GM19023 (cell line): Measurements from ENCODE around the gene COMMD2.
A peak's percentile ranks its signal among the peaks of the same experiment; 100 is the strongest.

Experiments
- ATAC-seq: cut with Tn5 transposase; IDR thresholded peaks from one replicate; pipeline ENCODE4 v1.9.1; 2021; ENCODE audit warnings: mild to moderate bottlenecking, moderate library complexity; ENCODE audit not compliant: unreplicated experiment

Gene COMMD2

GRCh38 chr3:149752051-149752787, at the start of gene COMMD2:
Gene COMMD2, minus strand, starts transcription at chr3:149752489. Its CDS starts 45 bp downstream, at chr3:149752444.
- ATAC-seq = peak; percentile 98

DNA sequence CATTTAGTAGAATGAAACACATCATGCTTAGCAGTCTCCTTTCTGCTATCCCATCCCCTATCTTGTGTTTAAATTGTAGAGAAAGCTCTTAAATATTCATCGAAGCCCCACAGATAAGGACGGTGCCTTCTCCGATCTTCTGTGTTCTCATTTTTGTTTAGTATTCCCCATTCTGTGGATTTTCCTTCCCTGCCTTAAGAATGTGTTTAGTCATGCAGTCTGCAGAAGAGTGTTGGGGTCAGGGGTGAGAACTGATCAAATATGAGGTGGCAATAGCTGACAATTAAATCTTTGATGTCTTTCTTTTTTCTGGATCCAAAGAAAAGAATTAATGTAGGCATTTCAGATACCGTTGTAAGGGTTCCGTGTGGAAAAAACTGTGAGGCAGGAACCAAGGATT, 49.4 kb upstream of the COMMD2 start:
- no peak for ATAC-seq

- ATAC-seq = no peak
Measured at GRCh38 chr3:149801195-149801594, 48.9 kb upstream of the COMMD2 start.

DNA sequence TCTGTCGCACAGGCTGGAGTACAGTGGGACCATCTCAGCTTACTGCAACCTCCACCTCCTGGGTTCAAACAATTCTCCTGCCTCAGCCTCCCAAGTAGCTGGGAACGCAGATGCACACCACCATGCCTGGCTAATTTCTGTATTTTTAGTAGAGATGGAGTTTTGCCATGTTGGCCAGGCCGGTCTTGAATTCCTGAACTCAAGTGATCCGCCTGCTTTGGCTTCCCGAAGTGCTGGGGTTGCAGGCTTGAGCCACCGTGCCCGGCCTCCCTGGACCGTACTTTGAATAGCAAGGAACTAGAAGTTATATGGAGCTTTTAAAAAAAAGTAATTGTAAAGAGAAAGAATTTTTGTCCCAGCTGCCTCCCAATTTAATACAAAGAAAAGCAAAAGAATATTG, 48.4 kb upstream of the COMMD2 start:
- ATAC-seq = no peak

DNA sequence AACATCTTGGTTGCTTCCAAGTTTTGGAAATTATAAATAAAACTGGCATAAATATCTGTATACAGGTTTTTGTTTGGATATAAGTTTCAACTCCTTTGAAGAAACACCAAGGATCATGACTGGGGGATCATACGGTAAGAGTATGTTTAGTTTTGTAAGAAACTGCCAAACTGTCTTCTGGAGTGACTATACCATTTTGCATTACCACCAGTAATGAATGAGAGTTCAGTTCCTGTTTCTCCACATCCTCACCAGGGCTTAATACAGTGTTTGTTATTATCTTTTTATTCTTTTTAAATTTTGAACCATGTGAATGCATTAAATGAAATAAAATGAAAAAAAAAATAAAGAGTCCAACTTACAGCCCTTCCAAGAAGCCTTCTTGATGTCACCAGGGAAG, 43.7 kb upstream of the COMMD2 start:
- ATAC-seq = no peak

GRCh38 chr3:149792452-149793270, 40.4 kb upstream of the COMMD2 start, which contains the start of gene ANKUB1:
Gene ANKUB1, minus strand, starts transcription at chr3:149792554. Its CDS starts 188 bp downstream, at chr3:149792366.
- ATAC-seq = no peak

GRCh38 chr3:149790698-149791097, 38.4 kb upstream of the COMMD2 start:
- ATAC-seq = no peak

GRCh38 chr3:149790268-149790667, 38.0 kb upstream of the COMMD2 start:
- ATAC-seq = no peak

DNA sequence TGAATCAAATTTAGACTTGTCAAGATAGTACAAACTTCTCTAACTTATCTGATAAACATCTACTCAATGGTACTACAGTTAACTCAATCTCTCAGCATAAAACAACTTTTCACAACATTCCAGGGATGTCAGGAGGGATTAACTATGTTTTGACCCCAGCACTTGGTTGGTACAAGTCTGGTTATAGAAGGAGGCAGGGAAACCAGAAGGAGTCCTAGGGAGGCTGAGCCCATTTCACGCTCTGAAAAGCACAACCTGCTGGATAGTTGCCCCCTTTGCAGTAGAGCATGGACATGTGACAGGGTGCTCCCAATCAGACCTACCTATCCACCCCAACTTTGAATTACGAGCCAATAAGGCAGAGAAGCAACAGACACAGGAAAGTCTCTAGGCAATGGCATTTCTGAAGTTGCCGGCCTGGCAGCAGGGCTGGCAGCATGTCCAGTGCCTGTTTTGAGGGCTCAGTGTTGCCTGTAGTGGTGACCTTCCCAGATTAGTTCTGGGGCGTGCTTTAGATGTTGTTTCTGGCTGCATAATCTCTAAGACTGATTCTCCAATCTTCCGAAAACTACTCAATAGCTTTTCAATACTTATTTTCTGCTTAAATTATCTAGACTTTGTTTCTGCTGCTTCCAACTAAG, 31.9 kb upstream of the COMMD2 start:
- no peak for ATAC-seq

DNA sequence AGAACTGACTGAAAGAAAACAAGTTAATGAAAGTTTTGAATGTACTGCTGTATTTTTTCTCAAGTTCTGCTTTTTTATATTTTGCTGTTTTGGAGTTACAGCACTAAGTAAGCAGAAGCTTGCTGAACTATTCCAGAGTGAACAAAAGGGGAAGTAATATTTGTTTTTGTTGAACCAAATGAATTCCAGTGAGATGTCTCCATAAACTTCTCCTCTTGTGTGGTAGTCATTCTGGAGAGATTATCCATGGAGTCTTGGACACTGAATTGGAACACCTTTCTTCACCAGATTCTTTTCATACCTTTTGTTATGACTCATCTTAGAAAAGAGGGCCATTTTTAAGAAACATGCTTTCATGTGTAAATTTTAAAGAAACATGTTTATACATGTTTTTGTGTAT, 31.3 kb upstream of the COMMD2 start:
- no peak for ATAC-seq

GRCh38 chr3:149781741-149782140, 29.5 kb upstream of the COMMD2 start:
- ATAC-seq = no peak

DNA sequence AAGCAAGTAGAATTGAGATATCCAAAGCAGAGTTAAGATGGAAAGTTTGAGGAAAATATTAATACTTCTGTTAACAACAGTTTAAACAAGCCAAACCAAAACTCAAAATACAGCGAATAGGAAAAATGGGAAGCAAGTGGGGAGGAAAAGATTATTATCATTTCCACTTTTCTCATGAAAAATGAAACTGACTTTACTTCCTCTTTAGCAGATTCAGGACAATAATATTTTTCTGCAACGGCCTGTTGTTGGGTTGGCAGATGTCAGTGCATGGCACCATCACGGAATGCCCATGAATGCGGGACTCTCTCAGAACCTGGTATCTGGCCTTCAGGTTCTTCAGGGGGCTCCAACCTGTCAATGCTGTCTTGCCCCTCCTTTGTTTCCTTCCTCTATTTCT, 28.9 kb upstream of the COMMD2 start:
- no peak for ATAC-seq

DNA sequence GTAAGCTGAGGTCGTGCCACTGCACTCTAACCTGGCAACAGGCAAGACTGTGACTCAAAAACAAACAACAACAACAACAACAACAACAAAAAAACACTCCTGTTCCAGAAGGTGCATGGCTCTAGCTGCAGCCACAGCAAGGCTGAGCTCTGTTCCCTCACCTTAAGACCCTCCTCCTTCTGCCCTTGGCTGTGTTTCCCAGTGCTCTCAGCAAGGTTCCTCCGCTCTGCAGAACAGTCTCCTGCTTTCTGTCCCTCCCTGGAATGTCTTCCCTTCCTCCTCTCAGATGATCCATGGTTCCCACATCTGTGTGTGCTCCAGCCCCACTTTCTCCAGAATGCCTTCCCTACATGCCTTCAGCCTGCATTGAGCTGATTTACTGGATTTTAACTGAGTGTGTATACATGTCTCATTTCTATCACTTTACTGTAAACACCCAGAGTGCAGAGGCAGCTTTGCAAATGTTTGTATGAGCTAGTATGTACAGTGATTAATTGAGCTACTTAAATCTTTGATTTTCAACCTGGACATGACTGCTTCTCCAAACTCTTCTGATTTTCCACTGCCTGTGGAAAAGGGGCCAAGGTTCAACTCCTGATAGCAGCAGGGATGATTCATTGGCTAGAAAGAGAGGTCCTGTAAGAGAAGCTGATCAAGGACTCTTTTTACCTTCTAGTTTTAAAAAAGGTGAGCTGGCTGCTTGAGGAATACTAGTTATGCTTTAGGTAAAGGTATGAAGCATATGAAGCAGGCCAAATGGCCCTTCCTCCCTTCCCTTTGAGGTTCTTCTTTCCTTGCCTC, 25.3 kb upstream of the COMMD2 start:
- ATAC-seq = no peak

DNA sequence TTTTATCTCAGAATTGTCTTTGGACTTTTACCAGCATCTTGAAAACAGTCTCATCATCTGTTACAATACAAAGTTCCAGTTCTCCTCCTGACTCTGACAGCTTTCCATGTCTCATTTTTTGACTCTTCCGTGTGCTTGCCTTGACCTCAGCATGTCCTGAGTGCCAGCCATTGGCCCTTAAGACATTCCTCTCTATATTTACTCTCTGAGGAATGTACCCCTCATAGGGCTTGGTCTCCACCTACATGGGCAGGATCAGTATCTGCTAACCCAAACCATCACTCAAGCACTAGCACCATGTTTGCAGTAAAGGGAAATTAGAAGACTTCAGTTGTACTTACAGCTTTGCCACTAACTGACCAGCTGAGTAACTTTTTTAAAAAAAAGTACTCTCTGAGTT, 23.9 kb upstream of the COMMD2 start:
- ATAC-seq = no peak

GRCh38 chr3:149772861-149773260, 20.6 kb upstream of the COMMD2 start:
- no peak for ATAC-seq

GRCh38 chr3:149771652-149772271, 19.5 kb upstream of the COMMD2 start:
- ATAC-seq = no peak

DNA sequence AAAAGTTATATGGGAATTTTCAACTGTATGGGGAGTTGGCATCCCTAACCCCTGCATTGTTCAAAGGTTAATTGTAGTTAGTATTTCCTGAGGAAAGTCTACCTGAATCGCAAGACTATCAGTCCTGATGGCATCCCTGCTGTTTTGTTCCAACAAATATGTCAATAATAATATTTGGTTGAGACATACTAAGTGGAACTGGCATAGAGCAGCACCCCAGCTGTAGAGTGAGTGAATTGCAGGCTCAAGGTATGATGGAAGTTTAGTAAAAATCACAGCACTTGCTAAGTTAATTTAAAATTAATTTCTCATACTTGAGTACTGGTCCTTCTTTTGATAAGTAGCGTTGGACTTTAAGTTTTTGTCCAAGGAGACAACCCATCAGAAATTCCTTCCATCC, 18.0 kb upstream of the COMMD2 start:
- ATAC-seq = no peak

DNA sequence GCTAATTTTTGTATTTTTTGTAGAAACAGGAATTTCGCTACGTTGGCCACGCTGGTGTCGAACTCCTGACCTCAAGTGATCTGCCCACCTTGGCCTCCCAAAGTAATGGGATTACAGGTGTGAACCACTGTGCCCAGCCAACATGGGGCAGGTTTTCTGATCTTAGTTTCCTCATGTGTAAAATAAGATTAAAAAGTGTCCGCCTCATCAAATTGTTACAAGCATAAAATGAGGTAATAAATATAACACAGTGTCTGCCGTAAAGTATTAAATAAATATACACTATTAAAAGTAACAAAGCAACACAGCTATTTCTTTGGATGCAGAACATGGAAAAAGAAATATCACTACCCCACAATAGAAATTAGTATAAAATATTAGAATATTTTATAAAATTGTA, 16.4 kb upstream of the COMMD2 start:
- ATAC-seq = no peak

GRCh38 chr3:149767720-149768119, 15.4 kb upstream of the COMMD2 start:
- ATAC-seq = no peak

DNA sequence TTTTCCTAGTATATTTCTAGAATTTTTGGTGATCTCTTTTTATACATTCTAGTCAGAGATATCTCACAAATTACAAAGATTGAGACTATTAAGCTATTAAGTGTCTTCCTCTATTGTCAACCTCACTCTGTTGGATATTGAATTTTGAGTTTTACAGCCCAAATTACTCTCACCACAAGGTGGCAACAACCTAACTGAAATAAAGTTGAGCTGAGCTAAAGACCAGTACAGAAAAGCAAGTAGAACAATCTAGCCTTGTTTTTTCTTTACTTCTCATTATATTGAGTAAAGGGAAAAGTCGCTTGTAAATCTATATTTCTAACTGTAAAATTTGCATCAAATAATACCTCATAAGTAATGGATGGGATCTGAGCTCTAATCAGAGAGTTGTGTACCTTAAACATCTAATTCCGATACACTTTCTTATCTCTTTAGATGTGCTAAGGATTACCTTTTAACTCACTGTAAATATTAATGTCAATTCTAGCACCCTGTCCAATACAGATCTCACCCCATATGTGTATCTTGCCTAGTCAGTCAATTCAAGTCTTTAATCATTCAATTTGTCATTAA, 13.6 kb upstream of the COMMD2 start:
- ATAC-seq = no peak
